Hair follicle dermal papilla cell (primary cell): ENCODE measurements around the gene COL9A1. TPM values are rescaled to one million over a fixed set of nuclear protein-coding genes. Genes with fewer than 3 reads are reported as not detected.

ENCODE experiments used
- total RNA-seq: library from RNA; depleted of rRNA; stranded (reverse); fragments of >200 nt; gene quantifications from 2 replicates; pipeline ENCODE4 v1.2.3, GENCODE V29; 2012

Gene COL9A1
- total RNA-seq = not detected in 2 replicates

DNA sequence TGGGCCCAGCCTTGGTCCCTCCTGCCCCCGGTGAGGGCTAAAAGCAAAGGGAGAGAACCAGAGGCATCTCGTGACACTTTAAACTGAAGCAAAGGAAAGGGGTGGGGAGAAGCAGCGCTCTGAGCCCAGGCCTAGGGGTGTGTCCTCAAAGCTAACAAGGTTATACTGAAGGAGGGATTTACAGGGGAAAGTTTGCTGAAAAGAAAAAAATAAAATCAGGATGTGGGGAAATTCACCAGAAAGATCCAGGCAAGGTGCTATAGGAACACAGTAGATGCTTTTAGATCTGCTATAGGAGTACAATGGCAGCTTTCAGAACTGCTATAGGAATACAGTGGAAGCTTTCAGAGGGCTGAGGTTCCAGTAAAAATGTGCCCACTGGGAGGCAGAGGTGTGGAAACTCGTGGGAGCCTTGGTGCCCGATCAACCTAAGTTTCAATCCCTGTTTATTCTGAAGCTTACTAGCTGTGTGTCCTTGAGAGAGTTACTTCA lies at the start of gene COL9A1:
TSS of gene COL9A1 (minus strand) at position 51 of the 492 bp plus-strand sequence. CDS start 160 bp downstream, outside the sequence.

Other genes starting within 250 kb of the COL9A1 start
- 14.6 and 21.3 TPM in 2 replicates for gene FAM135A, start 110.4 kb upstream of the COL9A1 start, total RNA-seq